ENCODE measurements around the gene TCTN2.

The TCTN2 gene

GRCh38 chr12:123734268-123734667 is 63.4 kb downstream of the TCTN2 start:
- DNase-seq (ENCODE audit: low read depth in 1 of 2, low spot score in 1 of 2): no peak

DNA sequence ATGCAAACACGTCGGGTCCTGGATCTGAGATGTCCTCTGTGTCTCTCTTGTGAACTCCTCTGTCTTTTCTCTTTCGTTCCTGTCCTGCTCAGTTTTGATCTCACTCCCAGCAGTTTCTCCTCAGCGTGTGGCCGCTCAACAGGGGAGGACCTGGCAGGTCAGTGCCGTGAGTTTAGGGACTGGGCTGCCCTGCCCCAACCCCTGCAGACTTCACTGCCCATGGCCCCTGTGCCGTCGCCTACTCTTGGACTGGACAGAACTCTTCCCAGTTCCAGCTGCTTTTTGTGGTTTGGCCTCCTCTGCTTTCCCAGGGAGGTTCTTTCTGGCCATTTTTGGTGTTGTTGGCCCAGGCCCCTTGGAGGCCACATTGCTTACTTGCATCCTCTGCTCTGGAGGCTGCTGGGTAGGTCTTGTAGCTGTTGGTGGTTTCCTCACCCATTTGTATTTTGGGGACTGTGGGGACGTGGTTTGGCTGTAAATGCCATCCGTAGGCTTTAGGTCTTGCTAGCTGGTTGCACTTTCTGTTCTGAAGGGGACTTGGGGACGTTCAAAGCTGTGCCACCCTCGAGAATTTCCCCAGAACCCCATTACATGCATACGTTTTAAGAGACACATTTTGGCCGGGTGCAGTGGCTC is 71.1 kb downstream of the TCTN2 start:
- no peak for DNase-seq (ENCODE audit: low read depth in 1 of 2, low spot score in 1 of 2)

- DNase-seq (ENCODE audit: low read depth in 1 of 2, low spot score in 1 of 2): no peak
Measured at GRCh38 chr12:123743002-123743401, 72.1 kb downstream of the TCTN2 start.

- DNase-seq (ENCODE audit: low read depth in 1 of 2, low spot score in 1 of 2): no peak
Measured at GRCh38 chr12:123744836-123745235, 73.9 kb downstream of the TCTN2 start.

DNA sequence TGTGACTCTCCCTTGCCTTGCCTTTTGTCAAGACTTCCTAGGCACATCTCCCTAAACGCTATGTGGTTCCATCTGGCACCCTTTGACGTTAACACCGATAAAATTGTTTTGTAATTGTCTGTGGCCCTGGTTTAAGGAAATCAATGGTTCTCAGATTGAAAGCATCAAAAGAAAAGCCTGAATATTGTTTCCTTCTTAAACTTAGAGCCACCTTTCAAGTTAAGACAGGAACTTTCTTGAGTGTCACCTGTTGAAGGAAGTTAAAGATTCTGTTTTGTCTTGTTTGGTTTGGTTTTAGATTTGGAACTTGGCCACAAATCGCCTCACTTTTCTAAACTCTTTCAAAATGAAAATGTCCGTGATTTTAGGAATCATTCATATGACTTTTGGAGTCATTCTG is 76.4 kb downstream of the TCTN2 start:
- DNase-seq (ENCODE audit: low read depth in 1 of 2, low spot score in 1 of 2): no peak

DNA sequence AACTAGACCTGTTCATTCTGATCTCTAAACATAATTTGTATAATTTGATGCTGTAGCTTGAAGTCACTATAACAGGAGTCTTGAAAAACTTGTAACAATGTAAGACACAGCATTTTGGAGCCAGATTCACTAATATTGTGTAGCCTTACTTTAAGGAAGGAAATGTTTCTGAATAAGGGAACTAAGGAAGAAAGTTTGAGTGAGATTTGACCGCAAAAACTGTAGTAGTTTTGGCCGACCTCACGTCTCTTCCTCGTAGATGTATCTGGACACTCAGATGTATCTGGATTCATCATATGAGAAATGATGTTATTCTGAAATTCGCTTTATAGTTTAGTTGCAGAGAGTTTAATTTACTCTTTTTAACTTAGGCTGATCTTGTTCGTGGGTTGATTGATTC is 77.2 kb downstream of the TCTN2 start:
- DNase-seq (ENCODE audit: low read depth in 1 of 2, low spot score in 1 of 2): no peak

DNA sequence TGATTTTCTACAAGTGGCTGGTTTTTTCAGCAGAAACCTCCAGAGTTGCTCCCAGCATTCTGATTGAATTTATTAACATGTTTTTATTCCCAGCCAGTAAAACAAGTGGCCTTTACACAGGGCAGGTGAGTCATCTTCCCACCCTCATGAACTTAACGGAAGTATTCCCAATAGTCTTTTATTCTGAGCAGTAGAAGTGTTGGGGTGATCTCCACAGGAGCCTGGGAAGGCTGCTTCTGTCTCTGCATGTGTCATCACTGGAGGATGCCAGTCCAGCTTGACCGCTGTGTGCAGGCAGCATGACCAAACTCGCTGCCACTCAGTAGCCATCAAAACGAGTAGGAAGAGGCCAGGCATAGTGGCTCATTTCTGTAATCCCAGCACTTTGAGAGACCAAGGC is 77.7 kb downstream of the TCTN2 start:
- no peak for DNase-seq (ENCODE audit: low read depth in 1 of 2, low spot score in 1 of 2)

DNA sequence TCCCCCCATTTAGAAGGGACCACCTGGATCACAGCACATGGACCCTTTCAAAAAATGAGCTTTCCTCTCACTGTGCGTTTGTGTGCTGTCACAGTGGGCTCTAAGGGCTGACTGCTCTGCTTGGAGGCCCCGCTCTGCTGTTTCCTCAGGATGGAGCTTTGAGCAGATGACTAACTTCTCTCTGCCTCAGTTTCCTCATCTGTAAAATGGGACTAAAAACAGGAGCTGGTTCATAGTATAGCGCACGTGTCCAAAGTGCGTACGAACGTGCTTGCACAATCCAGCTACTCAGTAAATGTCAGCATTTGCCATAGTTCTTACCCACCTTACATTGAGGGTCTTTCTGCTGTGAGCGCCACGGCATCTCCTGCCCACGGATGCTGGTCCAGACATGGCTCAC is 78.4 kb downstream of the TCTN2 start:
- no peak for DNase-seq (ENCODE audit: low read depth in 1 of 2, low spot score in 1 of 2)

DNA sequence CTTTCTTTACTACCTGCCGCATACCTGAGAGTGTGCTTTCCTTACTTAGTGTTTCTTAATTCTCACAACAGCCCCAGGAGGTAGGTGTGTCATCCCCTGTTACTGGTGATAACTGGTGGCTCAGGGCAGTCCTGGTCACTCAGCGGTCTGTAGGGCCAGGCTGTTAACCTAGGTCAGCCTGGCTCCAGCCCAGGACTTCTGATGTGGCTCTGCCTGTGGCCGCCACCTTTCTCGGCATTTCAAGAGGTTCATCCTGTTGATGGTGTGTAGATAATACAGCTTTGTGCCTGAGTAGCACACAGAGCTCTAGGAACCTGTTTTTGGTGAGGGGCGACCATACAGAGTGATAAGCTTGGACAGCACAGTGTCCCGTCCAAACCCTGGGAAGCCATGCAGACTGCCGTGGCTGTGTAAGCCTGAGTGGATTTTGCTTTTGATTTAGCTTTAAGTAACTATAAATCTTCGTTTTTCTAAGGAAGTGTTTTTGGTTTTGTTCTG is 79.3 kb downstream of the TCTN2 start:
- no peak for DNase-seq (ENCODE audit: low read depth in 1 of 2, low spot score in 1 of 2)

DNA sequence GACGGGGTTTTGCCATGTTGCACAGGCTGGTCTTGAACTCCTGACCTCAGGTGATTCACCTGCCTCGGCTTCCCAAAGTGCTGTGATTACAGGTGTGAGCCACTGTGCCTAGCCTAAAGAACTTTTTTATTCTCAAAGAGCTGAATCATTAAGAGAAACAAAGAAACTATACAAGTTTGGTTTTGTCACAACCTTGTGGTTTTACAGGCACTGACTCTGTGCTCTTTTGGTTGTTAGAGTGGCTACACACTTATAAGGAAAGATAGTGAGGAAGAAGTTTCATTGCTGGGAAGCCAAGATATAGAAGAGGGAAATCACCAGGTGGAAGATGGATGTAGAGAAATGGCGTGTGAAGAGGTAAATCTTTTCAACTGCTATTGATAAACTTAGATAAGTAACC is 81.1 kb downstream of the TCTN2 start:
- DNase-seq (ENCODE audit: low read depth in 1 of 2, low spot score in 1 of 2): no peak

GRCh38 chr12:123754041-123754772 is 83.3 kb downstream of the TCTN2 start:
- no peak for DNase-seq (ENCODE audit: low read depth in 1 of 2, low spot score in 1 of 2)

DNA sequence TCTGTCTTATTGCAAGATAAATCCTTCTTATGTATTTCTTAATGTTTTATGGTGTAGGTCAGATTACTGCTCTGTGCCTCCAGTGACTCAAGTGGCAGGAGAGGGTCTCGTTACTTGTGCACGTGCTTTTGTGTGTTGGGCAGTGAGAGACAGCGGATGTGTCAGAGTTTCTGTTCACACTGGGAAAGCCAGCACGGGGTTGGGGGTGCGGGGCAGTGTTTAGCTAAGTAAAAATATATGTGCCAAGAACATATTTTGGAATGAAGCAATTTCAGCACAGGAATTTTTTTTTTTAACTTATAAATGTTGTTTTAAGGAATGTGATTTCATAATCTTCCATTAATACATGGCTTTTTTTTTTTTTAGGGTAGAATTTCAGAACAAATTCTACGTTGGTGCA is 86.6 kb downstream of the TCTN2 start:
- no peak for DNase-seq (ENCODE audit: low read depth in 1 of 2, low spot score in 1 of 2)
